ENCODE data around the gene TSC2.
A peak's percentile ranks its signal among the peaks of the same experiment; 100 is the strongest.

TSC2 gene

GRCh38 chr16:2031081-2031577 lies 16.7 kb upstream of the TSC2 start:
- DNase-seq: no peak

- no peak for DNase-seq
These were observed 15.3 kb upstream of the TSC2 start for GRCh38 chr16:2032285-2033056.

GRCh38 chr16:2033057-2033908 lies 14.5 kb upstream of the TSC2 start:
- peak in 1 of 2 donors; percentile 16 for DNase-seq

- peak in 1 of 2 donors; percentile 50 for DNase-seq
These were observed 13.7 kb upstream of the TSC2 start for GRCh38 chr16:2033909-2034695.

GRCh38 chr16:2034696-2035430 lies 12.9 kb upstream of the TSC2 start:
- DNase-seq: no peak

GRCh38 chr16:2035431-2036199 lies 12.2 kb upstream of the TSC2 start:
- no peak for DNase-seq

- no peak for DNase-seq
These were observed 11.4 kb upstream of the TSC2 start for GRCh38 chr16:2036200-2036966.

- DNase-seq: no peak
These were observed 10.7 kb upstream of the TSC2 start for GRCh38 chr16:2037115-2037514.

GRCh38 chr16:2037647-2038381 lies 10.0 kb upstream of the TSC2 start:
- no peak for DNase-seq

- peak in 1 of 2 donors; percentile 23 for DNase-seq
These were observed 9.2 kb upstream of the TSC2 start for GRCh38 chr16:2038382-2039231.

- DNase-seq: peak in 1 of 2 donors; percentile 7
These were observed 8.3 kb upstream of the TSC2 start for GRCh38 chr16:2039274-2040031.

- DNase-seq: no peak
These were observed 7.6 kb upstream of the TSC2 start for GRCh38 chr16:2040041-2040786.

- DNase-seq: no peak
These were observed 6.8 kb upstream of the TSC2 start for GRCh38 chr16:2040787-2041522.

GRCh38 chr16:2042171-2042985 lies 5.4 kb upstream of the TSC2 start:
- DNase-seq: no peak

GRCh38 chr16:2042986-2043666 lies 4.7 kb upstream of the TSC2 start:
- peak in 1 of 2 donors; percentile 30 for DNase-seq
